ENCODE measurements around the gene SLC38A1.

The SLC38A1 gene

DNA sequence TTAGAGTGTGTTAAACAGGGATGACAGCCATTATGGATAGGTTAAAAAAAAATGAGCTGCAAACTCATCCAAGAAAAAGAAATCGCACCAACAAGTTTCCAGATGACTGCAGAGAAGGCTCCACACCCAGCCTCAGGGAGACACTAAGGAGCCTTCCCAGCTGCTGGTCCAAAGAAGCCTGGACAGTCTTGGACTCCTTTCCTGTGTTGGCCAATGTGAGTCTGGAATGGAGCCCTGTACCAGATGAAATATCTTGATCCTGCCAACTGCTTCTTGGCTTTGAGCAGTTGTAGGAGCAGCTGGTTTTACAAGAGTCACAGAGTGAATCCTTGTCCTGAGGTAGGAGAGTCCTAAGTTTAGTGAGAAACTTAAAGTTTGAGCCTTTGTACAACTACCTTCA, 44.5 kb downstream of the SLC38A1 start:
- DNase-seq (ENCODE audit: low read depth) = peak; percentile 51
- H3K4me3 ChIP-seq (ENCODE audit: control insufficient read depth, low read depth, low read length) = no peak overlapping the region
- TF ChIP-seq, protein P1, sequence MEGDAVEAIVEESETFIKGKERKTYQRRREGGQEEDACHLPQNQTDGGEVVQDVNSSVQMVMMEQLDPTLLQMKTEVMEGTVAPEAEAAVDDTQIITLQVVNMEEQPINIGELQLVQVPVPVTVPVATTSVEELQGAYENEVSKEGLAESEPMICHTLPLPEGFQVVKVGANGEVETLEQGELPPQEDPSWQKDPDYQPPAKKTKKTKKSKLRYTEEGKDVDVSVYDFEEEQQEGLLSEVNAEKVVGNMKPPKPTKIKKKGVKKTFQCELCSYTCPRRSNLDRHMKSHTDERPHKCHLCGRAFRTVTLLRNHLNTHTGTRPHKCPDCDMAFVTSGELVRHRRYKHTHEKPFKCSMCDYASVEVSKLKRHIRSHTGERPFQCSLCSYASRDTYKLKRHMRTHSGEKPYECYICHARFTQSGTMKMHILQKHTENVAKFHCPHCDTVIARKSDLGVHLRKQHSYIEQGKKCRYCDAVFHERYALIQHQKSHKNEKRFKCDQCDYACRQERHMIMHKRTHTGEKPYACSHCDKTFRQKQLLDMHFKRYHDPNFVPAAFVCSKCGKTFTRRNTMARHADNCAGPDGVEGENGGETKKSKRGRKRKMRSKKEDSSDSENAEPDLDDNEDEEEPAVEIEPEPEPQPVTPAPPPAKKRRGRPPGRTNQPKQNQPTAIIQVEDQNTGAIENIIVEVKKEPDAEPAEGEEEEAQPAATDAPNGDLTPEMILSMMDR (IDR thresholded peaks at IDR 0.05; ENCODE audit: control insufficient read depth, insufficient read depth, low read depth, low read length, missing control alignments) = no peak

DNA sequence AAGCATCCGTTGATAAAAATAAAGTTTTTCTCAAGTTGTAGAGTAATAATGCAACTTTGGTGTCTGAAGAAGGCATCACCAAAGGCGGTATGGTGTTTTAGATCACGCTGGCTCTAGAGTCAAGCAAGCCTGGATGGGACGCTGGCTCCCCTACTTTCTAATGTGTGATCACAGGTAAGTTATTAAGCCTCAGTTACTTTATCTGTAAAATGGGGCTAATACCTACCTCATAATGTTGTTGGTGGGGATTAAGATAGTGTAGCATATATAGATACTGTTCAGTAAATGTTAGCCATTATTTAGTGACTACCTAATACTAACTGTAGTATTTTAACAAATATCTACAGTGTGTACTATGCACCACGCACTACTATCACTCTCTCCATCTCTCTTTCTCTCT, 45.8 kb downstream of the SLC38A1 start:
- H3K4me3 ChIP-seq (ENCODE audit: control insufficient read depth, low read depth, low read length) = no peak overlapping the region
- DNase-seq (ENCODE audit: low read depth) = no peak
- TF ChIP-seq, protein P1 (IDR thresholded peaks at IDR 0.05; ENCODE audit: control insufficient read depth, insufficient read depth, low read depth, low read length, missing control alignments) = no peak

DNA sequence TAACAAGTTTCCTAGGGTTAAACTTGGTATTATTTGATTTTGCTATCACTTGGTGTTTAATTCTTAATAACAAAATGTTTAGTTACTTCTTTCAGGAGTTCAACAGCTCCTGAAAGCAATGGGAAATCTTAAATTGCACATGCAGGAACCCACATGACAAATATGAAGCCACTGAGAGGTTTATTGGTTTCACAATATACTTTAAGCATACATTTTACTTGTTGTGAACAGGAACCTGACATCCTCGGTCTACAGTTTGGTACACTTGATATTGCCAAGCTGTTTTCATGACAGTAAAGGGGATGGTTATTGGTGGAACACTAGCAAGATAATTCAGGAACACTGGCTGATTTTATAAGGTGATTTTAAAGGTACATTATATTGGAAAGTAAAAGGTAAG, 46.2 kb downstream of the SLC38A1 start:
- TF ChIP-seq, protein P1 (IDR thresholded peaks at IDR 0.05; ENCODE audit: control insufficient read depth, insufficient read depth, low read depth, low read length, missing control alignments) = no peak
- DNase-seq (ENCODE audit: low read depth) = no peak
- H3K4me3 ChIP-seq (ENCODE audit: control insufficient read depth, low read depth, low read length) = no peak overlapping the region

DNA sequence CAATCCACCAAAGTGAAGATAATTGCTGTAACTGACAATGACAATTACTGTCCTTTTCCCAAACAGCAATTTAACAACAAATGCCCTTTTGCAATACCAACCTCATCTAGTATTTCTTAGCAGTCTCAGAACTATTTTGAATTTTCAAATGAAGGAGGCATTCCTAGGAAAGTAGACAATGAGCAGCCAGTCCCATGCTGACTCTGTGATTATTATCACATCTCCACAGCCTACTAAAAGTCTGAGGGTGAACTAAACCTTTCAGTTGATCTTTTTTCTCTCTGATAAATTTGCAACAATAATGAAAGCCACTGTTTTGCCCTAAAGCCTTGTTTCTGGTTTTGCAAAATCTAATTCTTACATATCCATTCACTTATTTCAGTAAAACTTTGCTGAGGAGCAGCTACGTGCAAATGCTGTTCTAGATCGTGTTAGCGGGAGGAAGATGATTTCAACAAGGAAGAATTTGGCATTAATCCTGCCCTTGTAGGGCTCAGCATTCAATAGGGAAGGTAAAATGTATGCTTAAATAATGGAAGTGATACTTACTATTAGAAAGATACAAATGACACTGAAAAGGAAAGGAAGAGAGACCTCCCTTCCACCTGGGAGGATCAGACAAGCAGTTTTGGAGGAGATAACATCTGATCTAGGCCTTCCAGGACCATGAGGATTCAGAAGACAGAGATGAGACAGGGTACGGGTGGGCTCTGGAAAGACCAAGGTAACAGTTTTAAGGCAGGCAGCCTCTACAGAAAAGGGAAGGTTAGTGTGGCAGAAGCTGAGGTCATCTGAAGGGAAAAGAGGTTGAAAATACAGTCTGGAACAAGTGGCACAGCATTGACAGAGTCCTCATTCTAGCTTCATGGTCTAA, 47.4 kb downstream of the SLC38A1 start:
- no peak overlapping the region for H3K4me3 ChIP-seq (ENCODE audit: control insufficient read depth, low read depth, low read length)
- TF ChIP-seq, protein P1 (IDR thresholded peaks at IDR 0.05; ENCODE audit: control insufficient read depth, insufficient read depth, low read depth, low read length, missing control alignments) = no peak
- no peak for DNase-seq (ENCODE audit: low read depth)

DNA sequence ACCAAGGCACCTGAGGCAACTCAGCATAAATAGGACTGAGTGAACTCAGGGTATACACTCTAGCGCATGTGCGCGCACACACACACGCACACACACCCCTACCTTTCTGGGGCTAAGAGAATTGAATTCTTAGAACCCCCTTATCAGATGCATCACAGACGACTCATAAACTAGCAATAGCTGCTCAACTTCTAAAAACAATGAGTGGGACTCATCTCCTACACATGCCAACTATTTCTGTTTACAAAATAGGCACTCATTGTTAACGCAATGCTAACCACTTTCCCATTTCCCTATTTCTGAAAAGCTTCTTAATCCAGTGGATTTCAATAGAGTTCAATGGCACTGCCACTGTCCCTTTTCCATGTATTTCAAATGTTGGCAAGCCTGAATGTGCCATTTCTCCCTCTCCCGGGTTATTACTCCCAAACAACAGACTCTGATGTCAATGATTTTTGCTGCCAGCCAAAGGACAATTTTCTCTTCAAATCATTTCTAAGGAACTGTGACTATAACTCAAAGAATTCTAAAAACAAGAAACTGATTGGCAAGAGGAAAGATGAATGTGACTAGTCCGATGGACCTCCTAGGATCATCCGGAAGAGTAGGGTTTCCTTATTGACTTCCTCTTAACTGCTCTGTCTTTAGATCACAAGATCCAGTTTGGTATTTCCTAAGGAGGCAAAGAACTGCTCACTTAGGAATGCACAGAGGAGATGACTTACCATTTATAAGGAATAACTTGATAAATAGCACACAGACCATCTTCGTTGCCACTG, 48.8 kb downstream of the SLC38A1 start:
- TF ChIP-seq, protein P1 (IDR thresholded peaks at IDR 0.05; ENCODE audit: control insufficient read depth, insufficient read depth, low read depth, low read length, missing control alignments) = no peak
- peak; percentile 55 for DNase-seq (ENCODE audit: low read depth)
- H3K4me3 ChIP-seq (ENCODE audit: control insufficient read depth, low read depth, low read length) = no peak overlapping the region

DNA sequence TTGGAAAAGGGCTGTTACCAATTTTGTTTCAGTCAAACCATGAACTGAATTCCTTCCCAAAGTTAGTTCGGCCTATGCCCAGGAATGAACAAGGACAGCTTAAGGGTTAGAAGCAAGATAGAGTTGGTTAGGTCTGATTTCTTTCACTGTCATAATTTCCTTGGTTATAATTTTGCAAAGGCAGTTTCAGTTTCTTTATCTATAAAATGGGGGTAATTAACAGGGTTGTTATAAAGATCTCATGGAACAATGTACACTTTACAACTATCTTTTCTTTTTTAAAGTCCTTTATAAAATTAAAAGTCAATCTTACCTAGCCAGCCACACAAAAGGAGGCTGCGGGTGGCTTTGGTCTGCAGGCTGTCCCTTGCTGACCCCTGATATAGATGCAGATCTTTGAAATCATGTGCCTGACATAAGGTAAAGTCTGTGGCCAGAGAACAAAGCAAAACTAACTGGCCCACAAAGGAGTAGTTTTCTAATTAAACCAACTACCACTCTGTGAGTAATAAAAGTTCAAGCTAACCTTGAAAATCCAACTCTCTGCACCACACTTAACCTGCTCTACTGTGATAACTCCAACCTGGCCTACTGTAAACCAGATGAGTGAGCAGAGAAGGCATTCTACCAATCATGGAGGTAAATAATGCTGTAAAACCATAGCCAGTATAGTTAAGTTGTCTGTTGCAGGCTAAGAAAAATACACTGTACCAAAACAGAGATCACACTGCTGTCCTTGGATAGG, 49.5 kb downstream of the SLC38A1 start:
- DNase-seq (ENCODE audit: low read depth) = no peak
- no peak overlapping the region for H3K4me3 ChIP-seq (ENCODE audit: control insufficient read depth, low read depth, low read length)
- TF ChIP-seq, protein P1 (IDR thresholded peaks at IDR 0.05; ENCODE audit: control insufficient read depth, insufficient read depth, low read depth, low read length, missing control alignments) = no peak
